ENCODE results near the gene JMJD6. TPM values are rescaled to one million over a fixed set of nuclear protein-coding genes. Genes with fewer than 3 reads are reported as not detected.

The JMJD6 gene
- 25.2 TPM for total RNA-seq

DNA sequence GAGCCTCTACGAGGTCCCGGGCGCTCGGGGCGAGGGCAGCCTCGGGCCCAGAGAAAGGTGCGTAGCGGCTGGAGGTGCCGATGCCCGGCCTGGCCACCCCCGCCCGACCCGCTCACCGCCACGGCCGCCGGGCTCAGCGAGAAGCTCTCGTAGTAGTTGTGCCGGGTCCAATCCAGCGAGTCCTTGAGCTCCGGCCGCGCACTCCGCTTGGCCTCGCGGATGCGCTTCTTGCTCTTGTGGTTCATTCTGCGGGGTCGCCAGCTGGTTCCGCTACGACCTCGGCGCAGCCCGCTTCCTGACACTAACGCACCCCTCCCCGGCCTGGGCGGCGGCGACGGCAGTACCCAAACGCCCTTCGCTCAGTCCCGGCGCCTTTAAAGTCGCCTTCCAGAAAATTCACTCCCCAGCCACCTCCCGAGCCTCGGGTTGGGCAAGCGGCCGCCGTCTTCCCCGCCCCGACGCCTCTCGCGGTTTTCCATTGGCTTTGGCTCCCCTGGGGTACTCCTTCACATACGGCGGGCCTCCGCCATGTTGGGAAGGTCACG, at the start of gene JMJD6:
TSS of gene JMJD6 (minus strand) at position 376 of the 545 bp plus-strand sequence. CDS start at position 245, 131 bp downstream.

DNA sequence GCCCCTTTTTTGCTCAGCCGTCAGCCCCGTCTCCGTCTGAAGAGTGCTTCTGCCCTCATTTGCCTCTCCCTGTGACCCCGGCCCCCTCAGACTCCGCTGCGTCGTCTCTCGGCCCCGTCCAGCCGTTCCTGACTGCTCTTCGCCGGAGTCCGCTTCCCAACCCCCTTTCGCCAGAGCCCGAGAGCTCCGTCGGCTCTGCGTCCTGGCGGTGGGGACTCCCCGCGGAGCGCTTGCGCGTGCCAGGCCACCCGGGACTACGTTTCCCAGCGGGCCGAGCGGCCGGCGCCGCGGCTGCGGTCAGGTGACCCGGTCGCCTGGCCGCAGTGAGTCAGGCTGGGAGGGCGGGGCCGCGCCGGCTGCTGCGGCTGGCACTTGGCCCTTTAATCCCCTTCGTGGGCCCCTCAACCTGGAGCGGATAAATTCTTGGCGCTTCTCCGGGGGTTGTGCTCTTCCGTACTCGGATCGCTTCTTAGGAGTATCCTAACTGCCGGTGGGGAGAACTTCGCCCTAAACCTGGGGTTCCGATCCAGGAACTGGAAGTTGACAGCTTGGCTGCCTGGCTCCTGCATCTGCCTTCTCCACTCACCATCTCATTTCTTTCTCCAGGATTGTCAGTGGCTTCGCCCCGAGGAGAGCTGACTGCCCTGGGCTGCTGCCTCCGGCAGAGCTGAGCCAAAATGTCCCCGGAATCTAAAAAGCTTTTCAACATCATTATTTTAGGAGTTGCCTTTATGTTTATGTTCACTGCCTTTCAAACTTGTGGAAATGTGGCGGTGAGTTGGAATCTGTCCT, 11.5 kb upstream of the JMJD6 start, which contains the start of gene MFSD11:
TSS of gene MFSD11 (plus strand) at position 444 of the 792 bp plus-strand sequence. CDS start at position 678, 234 bp downstream.

GRCh38 chr17:76737082-76737675, 10.8 kb upstream of the JMJD6 start, which contains the start of gene SRSF2:
TSS of gene SRSF2 (minus strand) at chr17:76737331. CDS start at chr17:76737160, 171 bp downstream.

GRCh38 chr17:76726776-76727718, 641 bp upstream of the JMJD6 start, which contains the start of gene METTL23:
TSS of gene METTL23 (plus strand) at chr17:76726839. CDS start at chr17:76729711, 2,872 bp downstream.

DNA sequence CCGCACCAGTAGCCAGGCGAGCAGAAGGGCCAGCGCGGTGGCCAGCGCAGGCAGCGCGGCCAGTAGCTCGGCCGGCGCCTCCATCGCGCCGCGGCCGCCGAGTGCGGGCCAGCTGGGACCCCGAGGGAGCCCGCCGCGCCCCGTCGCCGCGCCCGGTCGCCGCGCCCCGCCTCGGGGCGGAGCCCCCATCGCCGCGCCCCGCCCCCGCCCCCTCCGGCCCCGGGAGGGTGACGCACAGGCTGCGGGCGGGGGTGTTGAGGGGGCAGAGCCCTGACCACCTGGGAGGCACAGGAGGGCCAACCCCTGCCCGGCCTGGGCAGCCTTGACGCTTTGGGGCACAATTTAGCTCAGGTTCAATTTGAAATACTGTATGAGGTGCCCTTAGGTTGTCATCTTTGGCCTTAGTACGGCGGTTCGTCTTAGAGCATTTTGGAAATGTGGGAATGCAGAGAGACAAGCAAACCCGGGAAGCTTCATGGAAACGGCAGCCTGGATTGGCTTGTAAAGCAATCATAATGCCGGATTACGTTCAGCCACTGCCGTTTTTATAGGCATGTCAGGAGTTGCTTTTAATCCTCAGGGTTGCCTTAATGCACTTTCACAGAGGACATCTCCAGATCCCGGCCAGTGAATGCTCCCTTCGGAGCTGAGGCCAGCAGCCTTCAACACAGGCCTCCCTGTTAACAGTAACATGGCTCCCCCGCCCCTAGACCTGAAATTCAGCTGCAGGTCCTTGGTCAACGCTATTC, 15.4 kb downstream of the JMJD6 start, which contains the start of gene MXRA7:
TSS of gene MXRA7 (minus strand) at position 103 of the 749 bp plus-strand sequence. CDS start at position 84, 19 bp downstream.

Small RNA genes within 50 kb of the gene (small RNA-seq; reads per million reads assigned to genes)
- not detected for gene AC005837.3 (ENCODE audit: low replicate concordance)
- not detected for gene RF02271 (ENCODE audit: low replicate concordance)
- not detected for gene RNU6-97P (ENCODE audit: low replicate concordance)
- not detected for gene RNY4P36 (ENCODE audit: low replicate concordance)

Other genes with a start within 250 kb of the JMJD6 start
- 12.9 TPM for gene RHBDF2, start 225.2 kb downstream of the JMJD6 start, total RNA-seq
- 18.4 TPM for gene CYGB, start 188.9 kb downstream of the JMJD6 start, total RNA-seq
- gene PRCD, start 186.6 kb downstream of the JMJD6 start, total RNA-seq, result 4.6 TPM
- gene ST6GALNAC2, start 140.7 kb downstream of the JMJD6 start, total RNA-seq, result 6.9 TPM
- 0.12 TPM for gene ST6GALNAC1, start 82.8 kb downstream of the JMJD6 start, total RNA-seq
- 67.4 TPM for gene MXRA7, start 15.6 kb downstream of the JMJD6 start, total RNA-seq
- gene METTL23, start 233 bp upstream of the JMJD6 start, total RNA-seq, result 32.1 TPM
- gene SRSF2, start 10.7 kb upstream of the JMJD6 start, total RNA-seq, result 437 TPM
- 43.8 TPM for gene MFSD11, start 11.5 kb upstream of the JMJD6 start, total RNA-seq
- 1.5 TPM for gene MGAT5B, start 141.8 kb upstream of the JMJD6 start, total RNA-seq